ENCODE data around the gene GALNT13.

The GALNT13 gene

DNA sequence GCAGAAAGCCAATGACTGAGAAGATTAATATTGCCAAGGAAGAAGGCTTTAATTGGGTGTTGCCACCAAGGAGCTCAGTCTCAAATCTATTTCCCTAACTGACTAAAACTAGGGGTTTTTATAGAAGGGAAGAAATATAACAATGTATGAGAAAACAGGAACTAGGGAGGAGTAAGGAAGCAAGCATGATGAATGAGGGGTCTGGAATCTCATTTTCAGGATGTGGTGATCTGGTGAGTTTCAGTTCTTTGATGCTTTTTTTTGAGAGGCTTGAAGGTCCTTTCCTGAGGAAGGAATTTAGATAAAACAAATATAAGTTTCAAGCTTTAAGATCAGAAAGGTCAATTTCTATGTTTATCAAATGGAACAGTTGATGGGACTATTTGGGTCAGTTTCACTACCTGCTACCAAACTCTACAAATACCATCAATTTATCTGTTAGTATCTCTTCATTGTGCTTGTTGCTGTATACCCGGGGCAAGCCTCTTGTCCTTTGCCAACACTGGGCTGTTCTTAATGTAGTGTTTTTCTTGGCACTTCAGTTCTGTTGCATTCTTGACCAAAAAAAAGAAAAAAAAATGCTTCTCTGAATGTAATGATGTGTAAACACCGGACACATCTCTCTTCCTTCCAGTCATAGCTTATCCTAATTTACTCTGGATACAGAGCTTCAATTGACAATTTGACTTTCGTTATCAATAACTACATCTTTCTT is 357.0 kb downstream of the GALNT13 start:
- H3K9me3 Mint-ChIP-seq: peaks cover 11 to 16% of the 10 kb centered on the region in 2 donors
- no peak for DNase-seq
- H3K27ac Mint-ChIP-seq: no peak overlapping the region
- H3K36me3 Mint-ChIP-seq (ENCODE audit: insufficient read depth): no peaks in the 10 kb centered on the region
- H3K4me3 Mint-ChIP-seq: no peak overlapping the region
- no peaks in the 10 kb centered on the region for H3K4me1 Mint-ChIP-seq (ENCODE audit: low read depth in 2 of 2)
- ATAC-seq (replicated peaks): no peak
- no peaks in the 10 kb centered on the region for H3K27me3 Mint-ChIP-seq

DNA sequence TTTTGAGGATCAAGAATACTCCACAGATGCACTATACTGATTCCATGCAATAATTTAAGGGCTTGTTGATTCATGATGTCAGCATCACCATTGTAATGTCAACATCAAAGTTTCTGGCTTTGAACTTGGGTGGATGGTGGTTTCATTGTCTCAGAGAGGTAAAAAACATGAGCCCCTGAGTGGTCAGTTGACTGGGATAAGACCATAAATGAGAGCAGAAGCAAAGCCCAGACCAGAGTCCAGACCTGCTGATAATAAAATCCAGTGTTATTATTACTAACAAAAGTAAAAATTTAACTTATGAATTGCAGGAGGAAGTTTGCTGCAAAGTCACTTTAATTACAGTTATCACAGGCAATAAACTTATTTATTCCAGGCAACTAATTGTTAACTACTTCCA is 358.2 kb downstream of the GALNT13 start:
- H3K4me3 Mint-ChIP-seq: no peak overlapping the region
- ATAC-seq (replicated peaks) (no peak), DNase-seq (no peak)
- no peaks in the 10 kb centered on the region for H3K4me1 Mint-ChIP-seq (ENCODE audit: low read depth in 2 of 2)
- peaks cover 13 to 18% of the 10 kb centered on the region in 2 donors for H3K9me3 Mint-ChIP-seq
- no peaks in the 10 kb centered on the region for H3K36me3 Mint-ChIP-seq (ENCODE audit: insufficient read depth)
- H3K27me3 Mint-ChIP-seq: no peaks in the 10 kb centered on the region
- H3K27ac Mint-ChIP-seq: no peak overlapping the region

DNA sequence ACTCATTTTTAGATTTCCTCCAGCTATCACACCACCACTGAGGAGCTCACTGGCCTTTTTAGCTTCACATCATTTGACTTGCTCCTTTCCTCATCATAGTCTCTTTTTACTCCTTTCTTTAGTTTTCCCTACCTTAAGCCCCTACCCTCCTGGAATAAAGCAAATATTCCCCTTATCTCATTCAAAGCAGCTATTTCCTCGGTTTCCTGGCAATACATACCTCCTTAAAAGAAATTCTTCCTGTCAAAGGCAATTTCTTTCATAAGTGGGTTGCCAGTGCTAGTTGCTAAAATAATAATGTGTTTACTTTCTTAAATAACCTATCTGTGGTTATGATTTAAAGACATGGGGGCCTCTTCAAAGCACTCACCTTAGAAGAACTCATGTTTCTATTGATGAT is 359.3 kb downstream of the GALNT13 start:
- H3K9me3 Mint-ChIP-seq: peaks cover 9 to 14% of the 10 kb centered on the region in 2 donors
- H3K4me3 Mint-ChIP-seq: no peak overlapping the region
- H3K36me3 Mint-ChIP-seq (ENCODE audit: insufficient read depth): no peaks in the 10 kb centered on the region
- H3K4me1 Mint-ChIP-seq (ENCODE audit: low read depth in 2 of 2): no peaks in the 10 kb centered on the region
- no peak overlapping the region for H3K27ac Mint-ChIP-seq
- ATAC-seq (replicated peaks) (no peak), DNase-seq (no peak)
- H3K27me3 Mint-ChIP-seq: no peaks in the 10 kb centered on the region

DNA sequence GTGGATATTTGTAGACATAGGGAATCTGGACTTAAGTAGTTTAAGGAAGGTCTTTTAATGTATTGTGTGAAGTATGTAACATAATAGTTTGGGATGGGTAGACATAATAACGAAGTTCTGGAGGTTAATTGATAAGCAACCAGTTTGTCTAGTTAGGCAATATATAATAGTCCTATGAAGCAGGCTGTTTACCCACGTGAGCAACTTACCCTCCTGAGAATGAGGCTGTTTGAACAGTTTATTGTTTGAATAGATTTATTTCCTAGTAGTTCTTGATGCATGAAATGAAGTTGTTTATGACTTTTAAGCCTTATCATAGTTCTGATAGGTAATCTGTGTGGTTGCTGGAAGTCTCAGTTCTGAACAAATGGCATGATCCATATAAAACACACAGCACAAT is 361.5 kb downstream of the GALNT13 start:
- H3K27ac Mint-ChIP-seq: no peak overlapping the region
- no peak for ATAC-seq (replicated peaks)
- no peaks in the 10 kb centered on the region for H3K4me1 Mint-ChIP-seq (ENCODE audit: low read depth in 2 of 2)
- no peak overlapping the region for H3K4me3 Mint-ChIP-seq
- H3K36me3 Mint-ChIP-seq (ENCODE audit: insufficient read depth): no peaks in the 10 kb centered on the region
- no peak for DNase-seq
- peaks cover 8 to 14% of the 10 kb centered on the region in 2 donors for H3K9me3 Mint-ChIP-seq
- H3K27me3 Mint-ChIP-seq: no peaks in the 10 kb centered on the region

DNA sequence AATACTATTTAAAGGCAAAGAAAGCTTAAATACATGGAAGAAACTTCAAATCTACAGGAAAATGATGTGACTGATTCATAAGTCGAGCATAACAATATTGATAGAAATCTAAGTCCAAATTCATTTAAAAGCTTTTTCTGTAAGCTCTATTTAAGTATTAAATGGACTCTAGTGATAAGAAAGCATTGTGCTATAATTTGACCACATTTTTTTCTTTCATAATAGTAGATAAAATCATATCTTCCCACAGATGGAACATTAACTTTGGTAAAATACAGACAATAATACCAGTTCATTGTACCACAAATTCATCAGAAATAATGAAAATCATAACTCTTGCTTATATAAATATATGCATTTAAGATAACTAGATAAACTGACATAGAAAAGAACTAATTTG is 366.5 kb downstream of the GALNT13 start:
- DNase-seq (no peak), ATAC-seq (replicated peaks) (no peak)
- Mint-ChIP-seq H3K36me3 (ENCODE audit: insufficient read depth) (no peaks in the 10 kb centered on the region), H3K4me1 (ENCODE audit: low read depth in 2 of 2) (no peaks in the 10 kb centered on the region), H3K27me3 (no peaks in the 10 kb centered on the region), H3K9me3 (peaks cover 5 to 14% of the 10 kb centered on the region in 2 donors), H3K27ac (no peak overlapping the region), H3K4me3 (no peak overlapping the region)

DNA sequence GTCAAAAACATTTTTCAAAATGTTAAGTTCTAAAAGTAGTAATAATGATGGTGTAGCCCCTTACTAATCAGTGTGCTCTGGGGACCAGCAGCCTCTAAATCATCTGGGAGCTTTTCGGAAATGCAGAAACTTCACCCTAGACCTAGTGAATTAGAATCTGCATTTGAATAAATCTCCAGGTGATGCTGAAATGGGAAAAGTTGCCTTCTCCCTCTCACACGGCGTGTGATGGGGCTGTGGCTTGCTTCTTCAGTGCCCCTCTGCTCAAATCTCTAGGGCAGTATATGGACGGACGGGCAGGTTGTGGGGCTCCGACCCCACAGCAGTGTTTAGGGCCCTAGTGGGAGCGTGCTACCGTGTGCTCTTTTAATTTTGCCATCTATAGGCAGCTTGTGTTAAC is 368.6 kb downstream of the GALNT13 start:
- no peak overlapping the region for H3K4me3 Mint-ChIP-seq

DNA sequence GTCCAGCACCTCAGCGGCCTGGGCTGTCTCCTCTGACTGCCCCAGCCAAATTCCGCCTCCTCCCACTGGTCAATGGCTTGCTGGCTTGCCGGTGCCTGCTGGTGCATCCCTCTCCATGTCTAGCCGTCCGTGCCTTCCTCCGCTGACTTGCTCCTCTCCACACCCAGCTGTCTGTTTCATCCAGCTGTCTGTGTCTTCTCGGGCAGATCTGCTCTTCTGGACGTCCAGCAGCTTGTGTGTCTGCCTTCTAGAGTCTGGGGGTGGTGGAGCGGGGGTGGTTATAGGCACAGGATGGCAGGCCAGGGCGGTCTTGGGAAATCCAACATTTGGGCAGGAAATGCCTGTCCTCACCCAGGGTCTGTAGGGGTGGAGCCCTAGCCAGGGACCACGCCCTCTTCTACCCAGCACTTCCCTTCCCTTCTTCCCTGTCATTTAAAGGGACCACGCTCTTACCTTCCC is 369.2 kb downstream of the GALNT13 start:
- Mint-ChIP-seq H3K27me3 (no peaks in the 10 kb centered on the region), H3K36me3 (ENCODE audit: insufficient read depth) (no peaks in the 10 kb centered on the region), H3K27ac (no peak overlapping the region), H3K4me1 (ENCODE audit: low read depth in 2 of 2) (no peaks in the 10 kb centered on the region), H3K4me3 (no peak overlapping the region), H3K9me3 (peaks cover 0 to 7% of the 10 kb centered on the region in 2 donors)
- DNase-seq (no peak), ATAC-seq (replicated peaks) (no peak)

More for the DNA sequence above, 368.6 kb downstream of the GALNT13 start:
- DNase-seq: no peak
- no peaks in the 10 kb centered on the region for H3K4me1 Mint-ChIP-seq (ENCODE audit: low read depth in 2 of 2)
- ATAC-seq (replicated peaks): no peak
- H3K27me3 Mint-ChIP-seq: no peaks in the 10 kb centered on the region
- H3K9me3 Mint-ChIP-seq: peaks cover 0 to 7% of the 10 kb centered on the region in 2 donors
- H3K27ac Mint-ChIP-seq: no peak overlapping the region
- H3K36me3 Mint-ChIP-seq (ENCODE audit: insufficient read depth): no peaks in the 10 kb centered on the region

DNA sequence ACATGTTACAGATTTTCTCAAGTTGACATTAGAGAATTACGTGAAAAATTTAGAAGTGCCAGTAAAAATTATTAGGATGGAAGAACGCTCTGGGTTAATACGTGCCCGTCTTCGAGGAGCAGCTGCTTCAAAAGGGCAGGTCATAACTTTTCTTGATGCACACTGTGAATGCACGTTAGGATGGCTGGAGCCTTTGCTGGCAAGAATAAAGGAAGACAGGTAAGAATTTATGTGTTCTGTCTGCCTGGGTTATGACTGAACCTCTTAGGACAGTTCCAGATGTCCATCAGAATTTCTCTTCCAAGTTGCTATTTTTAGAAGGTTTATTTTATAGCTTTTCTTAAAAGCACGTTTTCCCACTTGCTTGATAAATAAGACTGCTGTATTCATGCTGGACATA is 371.0 kb downstream of the GALNT13 start:
- Mint-ChIP-seq H3K36me3 (ENCODE audit: insufficient read depth) (no peaks in the 10 kb centered on the region), H3K9me3 (peaks cover 0 to 7% of the 10 kb centered on the region in 2 donors), H3K27ac (no peak overlapping the region), H3K27me3 (no peaks in the 10 kb centered on the region), H3K4me1 (ENCODE audit: low read depth in 2 of 2) (no peaks in the 10 kb centered on the region), H3K4me3 (no peak overlapping the region)
- ATAC-seq (replicated peaks): no peak
- no peak for DNase-seq

DNA sequence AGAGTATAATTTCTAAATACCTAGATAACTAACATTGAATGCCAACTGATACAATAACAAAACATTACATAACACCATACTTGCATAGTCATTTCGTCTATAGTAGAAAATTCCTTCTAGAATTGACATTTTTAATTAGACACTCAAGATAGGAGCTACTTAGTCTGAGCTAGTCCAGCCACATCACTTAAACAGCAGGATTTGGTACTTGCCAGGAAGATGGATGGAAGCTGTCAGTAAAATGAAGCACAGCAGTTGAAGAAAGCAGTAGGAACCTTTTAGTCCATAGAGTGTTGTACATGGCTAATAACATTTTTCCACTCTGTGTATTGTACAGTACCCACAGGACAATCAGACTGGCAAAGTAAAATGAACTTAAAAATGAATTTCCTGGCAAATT is 372.0 kb downstream of the GALNT13 start:
- DNase-seq: no peak
- ATAC-seq (replicated peaks): no peak
- no peaks in the 10 kb centered on the region for H3K4me1 Mint-ChIP-seq (ENCODE audit: low read depth in 2 of 2)
- peaks cover 0 to 7% of the 10 kb centered on the region in 2 donors for H3K9me3 Mint-ChIP-seq
- no peaks in the 10 kb centered on the region for H3K36me3 Mint-ChIP-seq (ENCODE audit: insufficient read depth)
- H3K4me3 Mint-ChIP-seq: no peak overlapping the region
- no peak overlapping the region for H3K27ac Mint-ChIP-seq
- H3K27me3 Mint-ChIP-seq: no peaks in the 10 kb centered on the region

DNA sequence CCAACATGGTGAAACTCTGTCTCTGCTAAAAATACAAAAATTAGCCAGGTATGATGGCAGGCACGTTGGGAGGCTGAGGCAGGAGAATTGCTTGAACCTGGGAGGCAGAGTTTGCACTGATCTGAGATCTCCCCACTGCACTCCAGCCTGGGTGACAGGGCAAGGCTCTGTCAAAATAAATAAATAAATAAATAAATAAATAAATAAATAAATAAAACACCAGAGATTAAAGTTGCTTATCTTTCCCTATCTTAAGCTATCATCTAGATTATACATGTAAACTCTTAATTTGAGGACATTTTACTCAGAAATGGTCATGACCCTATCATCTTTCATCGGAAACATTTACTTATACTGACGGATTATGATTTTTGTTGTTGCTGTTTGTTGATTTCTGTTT is 373.2 kb downstream of the GALNT13 start:
- DNase-seq: no peak
- H3K4me3 Mint-ChIP-seq: no peak overlapping the region
- ATAC-seq (replicated peaks): no peak
- no peaks in the 10 kb centered on the region for H3K36me3 Mint-ChIP-seq (ENCODE audit: insufficient read depth)
- peaks cover 0 to 7% of the 10 kb centered on the region in 2 donors for H3K9me3 Mint-ChIP-seq
- no peaks in the 10 kb centered on the region for H3K4me1 Mint-ChIP-seq (ENCODE audit: low read depth in 2 of 2)
- H3K27me3 Mint-ChIP-seq: no peaks in the 10 kb centered on the region
- H3K27ac Mint-ChIP-seq: no peak overlapping the region

DNA sequence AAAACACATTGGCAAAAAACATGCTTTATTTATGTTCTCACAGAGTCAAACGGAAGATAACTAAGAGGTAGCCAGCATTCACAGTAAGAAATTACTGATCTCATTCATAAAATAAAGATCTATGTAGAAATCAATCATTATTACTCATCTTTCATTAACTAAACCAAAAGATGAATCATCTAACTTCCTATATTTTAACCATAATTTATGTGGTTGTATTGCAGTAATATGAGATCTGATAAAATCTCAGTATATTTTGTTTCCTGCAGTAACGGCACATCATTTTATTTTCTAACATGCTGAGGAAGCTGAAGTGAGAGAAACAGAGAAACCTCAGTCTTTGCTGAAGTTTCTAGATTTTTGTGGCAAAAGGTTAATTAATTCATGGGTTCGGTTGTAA is 375.8 kb downstream of the GALNT13 start:
- H3K9me3 Mint-ChIP-seq: no peaks in the 10 kb centered on the region
- H3K27ac Mint-ChIP-seq: no peak overlapping the region
- no peaks in the 10 kb centered on the region for H3K36me3 Mint-ChIP-seq (ENCODE audit: insufficient read depth)
- no peaks in the 10 kb centered on the region for H3K27me3 Mint-ChIP-seq
- ATAC-seq (replicated peaks) (no peak), DNase-seq (no peak)
- no peaks in the 10 kb centered on the region for H3K4me1 Mint-ChIP-seq (ENCODE audit: low read depth in 2 of 2)
- no peak overlapping the region for H3K4me3 Mint-ChIP-seq

DNA sequence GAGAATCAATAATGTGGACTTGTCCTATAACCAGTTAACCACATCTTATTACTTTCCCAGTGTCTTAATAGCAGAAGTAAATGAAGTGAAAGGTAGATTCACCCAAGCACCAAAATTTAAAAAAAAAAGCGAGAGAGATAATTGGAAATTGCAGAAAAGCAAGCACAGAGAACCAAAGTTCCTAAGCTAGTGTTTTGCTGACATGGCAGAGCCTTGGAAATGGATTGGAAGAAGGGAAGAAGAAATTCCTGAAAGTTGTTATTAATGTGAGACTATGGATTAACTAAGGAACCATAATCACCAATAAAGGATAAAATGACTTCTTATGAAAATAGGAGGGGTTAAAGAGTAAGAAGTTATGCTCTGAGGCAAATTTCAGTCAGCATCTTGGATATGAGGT is 384.4 kb downstream of the GALNT13 start:
- ATAC-seq (replicated peaks) (no peak), DNase-seq (no peak)
- Mint-ChIP-seq H3K36me3 (ENCODE audit: insufficient read depth) (no peaks in the 10 kb centered on the region), H3K27ac (no peak overlapping the region), H3K4me1 (ENCODE audit: low read depth in 2 of 2) (no peaks in the 10 kb centered on the region), H3K4me3 (no peak overlapping the region), H3K27me3 (no peaks in the 10 kb centered on the region), H3K9me3 (peaks cover 12 to 13% of the 10 kb centered on the region in 2 donors)

DNA sequence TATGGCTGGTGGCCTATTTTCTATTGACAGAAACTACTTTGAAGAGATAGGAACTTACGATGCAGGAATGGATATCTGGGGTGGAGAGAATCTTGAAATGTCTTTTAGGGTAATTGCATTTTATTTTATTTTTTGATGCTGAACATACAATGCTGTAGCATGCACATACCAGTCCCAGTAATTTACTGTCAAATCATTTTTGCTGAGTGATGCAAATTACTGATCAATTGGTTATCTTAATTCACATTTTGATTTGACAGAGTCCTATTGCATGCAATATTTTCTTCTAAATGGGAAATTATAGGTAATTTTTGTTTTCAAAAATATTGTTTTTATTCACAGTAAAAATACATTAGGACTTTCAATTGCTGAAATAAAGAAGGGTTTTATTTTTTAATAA is 387.3 kb downstream of the GALNT13 start:
- no peak for DNase-seq
- Mint-ChIP-seq H3K27me3 (no peaks in the 10 kb centered on the region), H3K9me3 (peaks cover 11 to 13% of the 10 kb centered on the region in 2 donors), H3K4me3 (no peak overlapping the region), H3K27ac (no peak overlapping the region), H3K36me3 (ENCODE audit: insufficient read depth) (no peaks in the 10 kb centered on the region), H3K4me1 (ENCODE audit: low read depth in 2 of 2) (no peaks in the 10 kb centered on the region)
- no peak for ATAC-seq (replicated peaks)

DNA sequence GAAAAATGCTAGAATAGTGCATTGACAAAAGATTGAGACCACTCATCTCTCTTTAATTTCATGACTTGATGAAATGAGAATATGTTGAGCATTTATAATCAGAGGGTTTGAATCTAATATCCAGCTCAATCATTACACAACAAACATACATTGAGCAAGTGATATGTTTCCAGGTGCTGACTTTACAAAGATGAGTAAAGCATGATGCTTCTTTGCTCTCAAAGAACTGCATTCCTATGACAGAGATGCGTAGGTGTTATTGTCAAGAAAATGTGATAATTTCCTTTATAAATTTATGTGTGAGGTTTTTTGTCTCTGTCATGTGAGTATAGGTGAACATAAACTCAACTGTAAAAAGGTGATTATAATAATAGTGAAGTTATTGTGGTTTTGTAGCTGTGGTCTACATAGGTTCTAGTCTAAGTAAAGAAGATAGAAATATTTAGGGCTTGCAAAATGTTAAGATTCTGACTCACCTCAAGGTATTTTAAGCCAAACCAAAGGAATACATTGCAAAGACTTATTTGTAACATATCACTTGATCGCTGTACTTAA is 389.8 kb downstream of the GALNT13 start:
- ATAC-seq (replicated peaks) (no peak), DNase-seq (no peak)
- H3K4me1 Mint-ChIP-seq (ENCODE audit: low read depth in 2 of 2): no peaks in the 10 kb centered on the region
- H3K36me3 Mint-ChIP-seq (ENCODE audit: insufficient read depth): no peaks in the 10 kb centered on the region
- H3K27ac Mint-ChIP-seq: no peak overlapping the region
- H3K27me3 Mint-ChIP-seq: no peaks in the 10 kb centered on the region
- H3K9me3 Mint-ChIP-seq: peaks cover 0 to 3% of the 10 kb centered on the region in 2 donors
- no peak overlapping the region for H3K4me3 Mint-ChIP-seq
